GM13976 (cell line): Measurements from ENCODE around the gene GTPBP1.

Experiments used
- DNase-seq: peaks from one replicate; pipeline ENCODE4 v3.0.0; 2012; ENCODE audit warnings: low spot score
- CTCF ChIP-seq: IDR thresholded peaks from 2 replicates; pipeline ENCODE4 v1.5.1; 2012; ENCODE audit warnings: borderline replicate concordance, mild to moderate bottlenecking; ENCODE audit not compliant: insufficient read depth; ENCODE audit errors: extremely low read depth, missing control alignments, control extremely low read depth
- in situ Hi-C: fragments of 300-500 bp; cut with MboI; formaldehyde crosslinking; loops from one replicate; pipeline ENCODE4 v1.12.0; 2022; ENCODE audit warnings: low sequenced_read_pairs, mixed read lengths, inconsistent platforms; ENCODE audit not compliant: unreplicated experiment

The GTPBP1 gene

GRCh38 chr22:38709306-38709705 is 3.6 kb downstream of the GTPBP1 start:
- DNase-seq: no peak
- in situ Hi-C loops: no loop called here
- TF ChIP-seq CTCF: no peak

DNA sequence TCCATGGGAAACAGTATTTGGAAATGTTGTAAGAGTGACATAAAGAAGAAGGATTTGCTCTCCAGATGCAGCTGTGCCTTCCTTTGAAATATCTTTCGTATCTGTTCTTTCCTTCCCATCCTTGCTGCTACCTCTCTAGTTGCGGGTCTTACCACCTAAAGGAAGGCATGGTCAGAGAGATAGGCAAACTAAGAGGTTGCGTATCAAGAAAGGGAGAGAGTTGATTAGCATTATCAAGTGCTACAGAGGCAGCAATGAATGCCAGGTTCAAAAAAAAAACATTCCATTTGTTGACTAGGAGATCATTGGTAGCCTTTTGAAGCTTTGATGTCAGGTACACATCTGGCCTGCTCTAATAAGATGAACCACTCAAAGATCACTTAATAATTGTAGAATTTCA is 4.6 kb downstream of the GTPBP1 start:
- no peak for DNase-seq
- no peak for TF ChIP-seq CTCF
- in situ Hi-C loops: no loop called here

DNA sequence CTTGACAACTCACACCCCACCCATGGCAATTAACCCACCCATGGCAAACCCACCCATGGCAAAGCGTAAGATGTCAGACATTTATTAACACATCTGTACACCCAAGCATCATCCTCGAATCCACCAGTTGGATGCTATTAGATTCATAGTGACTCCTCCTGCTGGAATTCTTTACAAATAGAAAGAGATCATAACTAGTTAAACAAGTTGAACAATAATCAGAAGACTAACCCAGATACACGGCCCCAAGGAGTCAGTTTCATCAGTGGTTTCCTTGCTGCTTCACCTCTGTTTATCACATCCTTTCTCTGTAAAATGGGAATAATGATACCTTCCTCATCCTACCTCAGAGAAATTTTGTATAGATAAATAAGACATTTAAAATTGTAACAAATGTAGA is 5.1 kb downstream of the GTPBP1 start:
- no peak for TF ChIP-seq CTCF
- in situ Hi-C loops: no loop called here
- DNase-seq: no peak

DNA sequence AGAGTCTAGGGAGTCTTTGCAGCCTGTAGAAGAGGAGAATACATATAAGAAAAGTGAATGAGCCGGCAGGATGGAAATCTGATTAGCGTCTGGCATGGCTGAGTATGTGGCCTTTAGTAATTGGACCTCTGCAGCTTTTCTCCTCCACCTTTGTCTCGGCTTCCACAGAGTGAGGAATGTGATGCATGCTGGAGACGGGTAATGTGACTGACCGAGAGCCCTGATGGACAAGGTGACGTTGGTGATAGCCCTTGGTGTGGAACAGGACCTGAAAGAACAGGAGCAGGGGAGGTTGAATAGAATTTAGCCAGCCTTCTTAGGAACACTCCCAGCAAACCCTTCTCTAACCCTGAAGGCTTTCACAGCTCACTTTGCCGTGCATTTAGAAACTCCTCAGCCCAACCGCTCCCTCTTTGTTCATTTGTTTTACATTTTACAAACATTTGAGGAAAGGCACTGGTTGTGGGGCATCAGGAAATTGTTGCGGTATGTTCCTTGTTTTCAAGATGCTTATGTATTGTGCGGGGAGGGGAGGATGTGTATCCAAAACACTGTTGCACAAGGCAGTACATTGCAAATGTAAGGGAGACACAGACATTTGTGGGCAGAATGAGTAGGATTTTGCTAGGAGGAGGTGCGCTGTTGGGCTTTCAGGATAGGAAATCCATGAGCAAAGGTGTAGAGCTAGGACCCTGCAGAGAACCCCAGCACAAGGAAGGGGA is 6.9 kb downstream of the GTPBP1 start:
- DNase-seq: no peak
- in situ Hi-C loops: no loop called here
- TF ChIP-seq CTCF: no peak

DNA sequence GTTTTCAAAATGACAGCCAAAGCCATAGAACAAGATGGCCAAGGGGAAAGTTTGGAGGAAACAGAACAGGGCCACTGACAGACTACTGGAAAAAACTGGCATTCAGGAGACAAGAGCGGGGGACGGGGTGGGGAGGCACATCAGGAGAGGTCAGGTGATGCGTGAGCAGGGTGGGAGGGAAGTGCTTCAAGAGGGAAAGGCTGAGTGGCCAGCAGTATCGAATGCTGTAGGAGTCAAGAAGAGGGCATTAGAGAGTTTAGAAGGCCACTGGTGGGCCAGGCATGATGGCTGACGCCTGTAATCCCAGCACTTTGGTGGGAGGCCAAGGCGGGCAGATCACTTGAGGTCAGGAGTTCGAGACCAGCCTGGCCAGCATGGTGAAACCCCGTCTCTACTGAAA is 8.2 kb downstream of the GTPBP1 start:
- in situ Hi-C loops: no loop called here
- no peak for TF ChIP-seq CTCF
- DNase-seq: no peak

- TF ChIP-seq CTCF: no peak
- no peak for DNase-seq
- in situ Hi-C loops: no loop called here
Measured at GRCh38 chr22:38715176-38715764, 9.5 kb downstream of the GTPBP1 start.
